GM12874 (cell line): ENCODE data around the gene ADTRP.

ENCODE experiments used
- TF ChIP-seq, protein P1 (sequence below): IDR thresholded peaks from 2 replicates; pipeline ENCODE4 v1.5.1; 2011; ENCODE audit warnings: low read depth, mild to moderate bottlenecking, control low read depth, low read length, moderate library complexity; ENCODE audit not compliant: insufficient read depth

The ADTRP gene

DNA sequence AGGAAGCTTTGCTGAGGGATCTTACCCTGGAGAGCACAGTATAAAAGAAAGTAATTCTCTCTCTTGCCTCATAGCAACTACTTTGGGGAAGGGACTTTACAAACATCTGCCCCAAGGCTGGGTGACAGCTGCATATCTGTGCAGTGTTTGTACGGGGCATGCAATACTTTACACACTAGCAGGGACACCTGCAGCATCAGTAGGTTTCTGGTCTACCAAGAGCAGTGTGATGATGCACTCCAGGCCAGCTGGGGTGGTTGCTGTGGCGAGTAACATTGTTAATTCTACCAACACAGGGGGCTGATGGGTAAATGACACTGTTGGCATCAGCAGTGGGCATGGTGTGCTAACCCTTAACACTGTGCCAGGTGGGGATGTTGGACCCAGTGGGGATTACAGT, 48.0 kb downstream of the ADTRP start:
- TF ChIP-seq, protein P1, sequence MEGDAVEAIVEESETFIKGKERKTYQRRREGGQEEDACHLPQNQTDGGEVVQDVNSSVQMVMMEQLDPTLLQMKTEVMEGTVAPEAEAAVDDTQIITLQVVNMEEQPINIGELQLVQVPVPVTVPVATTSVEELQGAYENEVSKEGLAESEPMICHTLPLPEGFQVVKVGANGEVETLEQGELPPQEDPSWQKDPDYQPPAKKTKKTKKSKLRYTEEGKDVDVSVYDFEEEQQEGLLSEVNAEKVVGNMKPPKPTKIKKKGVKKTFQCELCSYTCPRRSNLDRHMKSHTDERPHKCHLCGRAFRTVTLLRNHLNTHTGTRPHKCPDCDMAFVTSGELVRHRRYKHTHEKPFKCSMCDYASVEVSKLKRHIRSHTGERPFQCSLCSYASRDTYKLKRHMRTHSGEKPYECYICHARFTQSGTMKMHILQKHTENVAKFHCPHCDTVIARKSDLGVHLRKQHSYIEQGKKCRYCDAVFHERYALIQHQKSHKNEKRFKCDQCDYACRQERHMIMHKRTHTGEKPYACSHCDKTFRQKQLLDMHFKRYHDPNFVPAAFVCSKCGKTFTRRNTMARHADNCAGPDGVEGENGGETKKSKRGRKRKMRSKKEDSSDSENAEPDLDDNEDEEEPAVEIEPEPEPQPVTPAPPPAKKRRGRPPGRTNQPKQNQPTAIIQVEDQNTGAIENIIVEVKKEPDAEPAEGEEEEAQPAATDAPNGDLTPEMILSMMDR = no peak

DNA sequence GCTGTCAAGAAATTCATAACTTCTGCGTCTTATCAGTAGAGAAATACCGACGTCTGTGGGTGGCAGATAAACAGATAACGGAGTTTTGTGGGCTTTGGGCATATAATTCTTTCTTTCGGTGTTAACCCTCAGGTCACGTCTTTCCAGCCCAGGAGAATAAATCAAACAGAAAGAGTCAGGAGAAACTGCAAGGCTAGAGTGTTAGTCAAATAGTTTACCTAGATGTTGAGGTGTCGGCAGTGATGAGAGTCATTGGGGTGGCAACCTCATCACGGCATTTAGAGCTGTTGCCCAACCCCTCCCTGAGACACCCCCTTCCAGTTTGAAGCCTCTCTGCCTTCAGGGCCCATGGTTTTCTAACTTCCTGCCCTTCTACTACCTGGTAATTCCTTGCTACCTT, 49.5 kb downstream of the ADTRP start:
- TF ChIP-seq, protein P1 = no peak

DNA sequence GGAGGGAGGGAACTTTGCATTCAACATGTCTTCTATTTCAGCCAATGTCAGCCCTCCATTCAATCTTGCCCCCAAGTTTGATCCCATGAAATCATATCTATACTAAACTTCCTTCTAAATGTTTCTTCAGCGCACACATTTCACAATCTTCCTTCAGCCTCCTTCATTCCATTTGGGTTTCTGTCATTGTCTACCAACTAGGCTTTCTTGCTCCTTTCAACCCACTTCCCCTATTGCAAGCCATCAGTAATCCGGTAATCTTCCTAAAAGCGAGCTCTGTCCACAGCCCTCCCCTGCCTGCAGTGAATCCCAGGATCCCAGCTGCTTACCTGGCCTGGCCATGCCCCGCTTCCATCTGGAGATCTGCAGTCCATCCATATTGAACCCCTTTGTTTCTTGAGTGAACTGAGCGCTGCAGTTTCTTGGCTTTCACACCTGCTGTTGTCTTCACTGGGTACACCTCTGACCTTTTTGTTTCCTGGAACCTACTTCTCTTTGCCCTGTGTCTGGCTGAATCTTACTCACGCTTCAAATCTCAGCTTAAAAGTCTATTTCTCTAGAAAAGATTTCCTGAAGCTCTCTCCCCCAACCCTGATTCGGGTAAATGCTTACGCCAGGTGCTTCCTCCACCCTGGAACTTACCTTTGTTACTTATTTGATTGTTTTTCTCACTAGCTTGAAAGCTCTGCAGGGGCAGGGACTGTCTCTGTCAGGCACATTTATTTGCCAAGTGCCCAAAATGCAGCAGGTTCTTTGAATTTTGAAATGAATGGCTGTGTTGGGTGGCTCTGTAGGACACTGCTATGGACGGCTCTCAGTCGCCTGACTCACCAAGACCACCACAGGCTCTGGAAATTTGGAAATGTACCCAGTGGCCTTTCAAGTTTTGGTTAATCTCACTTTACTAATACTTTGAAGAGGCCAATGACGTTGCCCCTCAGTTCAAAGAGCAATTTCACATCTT, 50.3 kb downstream of the ADTRP start:
- TF ChIP-seq, protein P1 = no peak

DNA sequence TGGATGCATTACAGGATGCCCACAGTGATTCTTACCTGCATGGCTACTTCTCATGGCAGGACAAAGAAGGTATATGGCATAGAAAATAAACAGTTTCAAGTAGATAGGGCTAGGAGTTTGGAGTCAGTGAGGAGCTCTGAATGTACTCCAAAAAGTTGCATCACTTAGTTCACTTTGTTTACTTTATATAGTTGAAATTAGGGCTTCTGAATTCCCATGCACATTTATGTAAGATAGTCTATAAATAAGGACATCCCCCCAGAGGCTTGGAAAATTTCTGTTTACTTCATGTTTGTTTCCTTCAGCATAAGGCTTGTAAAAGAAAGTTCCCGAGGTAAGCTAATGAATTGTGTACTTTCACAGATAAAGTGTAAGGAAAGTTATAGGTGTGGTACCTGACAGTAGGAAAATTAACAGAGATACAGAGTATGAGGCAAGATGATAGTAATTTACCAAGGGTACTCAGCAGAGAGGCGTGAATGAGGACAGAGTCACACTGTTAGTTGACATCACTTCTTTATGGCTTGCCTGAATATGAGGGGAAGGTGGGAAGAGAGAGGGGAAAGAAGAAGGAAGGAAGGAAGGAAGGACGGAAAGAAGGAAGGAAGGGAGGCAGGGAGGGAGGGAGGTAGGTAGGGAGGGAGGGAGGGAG, 51.1 kb downstream of the ADTRP start:
- TF ChIP-seq, protein P1 = no peak

DNA sequence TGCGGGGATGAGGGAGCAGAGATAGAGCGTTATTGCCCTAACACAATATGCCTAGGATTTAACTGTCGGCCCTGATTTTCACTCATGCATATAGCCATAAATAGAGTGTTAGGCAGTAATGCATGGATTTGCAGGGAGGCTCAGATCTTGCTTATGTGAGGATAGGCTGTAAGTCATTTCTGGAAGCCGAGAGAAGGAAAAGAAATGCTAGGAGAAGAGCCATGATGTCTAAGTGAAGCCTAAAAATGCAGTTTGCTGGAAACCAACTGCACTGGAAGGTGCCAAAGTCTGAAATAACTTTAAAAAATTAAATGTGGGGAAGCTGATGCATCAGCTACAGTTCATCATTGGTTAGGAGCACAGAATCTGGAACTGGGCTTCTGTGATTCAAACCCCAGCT, 54.3 kb downstream of the ADTRP start:
- TF ChIP-seq, protein P1 = no peak

DNA sequence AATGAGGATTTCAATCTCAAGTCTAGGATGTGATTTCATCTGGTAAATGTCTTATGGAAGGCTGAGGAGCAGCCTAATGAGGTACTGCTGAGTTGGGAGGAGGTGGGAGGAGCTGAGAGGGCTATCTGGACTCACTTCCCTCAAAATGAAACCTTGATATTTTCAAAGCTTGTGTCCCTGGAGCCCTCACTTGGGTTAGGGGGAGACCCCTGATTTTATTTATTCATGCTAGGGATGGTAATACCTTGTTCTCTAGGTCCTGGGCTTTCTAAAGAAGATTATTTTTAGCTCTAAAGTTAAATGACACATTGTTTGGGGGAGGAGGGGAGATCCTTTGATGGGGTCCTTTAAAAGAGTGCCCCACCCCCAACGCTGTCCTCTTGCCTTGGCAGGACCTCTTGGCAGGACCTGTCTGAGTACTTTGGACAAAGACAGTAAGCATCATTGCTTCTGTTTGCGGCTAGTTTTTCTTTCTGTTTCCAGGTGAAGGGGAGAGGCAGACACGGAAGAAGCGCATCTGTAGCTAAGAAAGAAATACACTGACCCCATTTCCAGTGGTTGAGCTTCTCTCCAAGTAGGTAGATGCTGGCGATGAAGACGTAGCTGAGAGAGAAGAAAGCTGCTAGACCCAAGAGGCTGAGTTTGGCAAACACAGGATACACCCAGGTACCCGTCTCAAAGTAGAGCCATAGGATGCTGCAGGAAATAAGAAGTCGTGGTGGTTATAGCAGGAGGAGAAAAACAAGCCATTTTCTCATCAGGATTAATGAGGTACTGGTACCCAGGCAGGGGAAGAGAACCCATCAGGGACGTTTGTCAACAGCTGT, 55.6 kb downstream of the ADTRP start:
- TF ChIP-seq, protein P1 = no peak

DNA sequence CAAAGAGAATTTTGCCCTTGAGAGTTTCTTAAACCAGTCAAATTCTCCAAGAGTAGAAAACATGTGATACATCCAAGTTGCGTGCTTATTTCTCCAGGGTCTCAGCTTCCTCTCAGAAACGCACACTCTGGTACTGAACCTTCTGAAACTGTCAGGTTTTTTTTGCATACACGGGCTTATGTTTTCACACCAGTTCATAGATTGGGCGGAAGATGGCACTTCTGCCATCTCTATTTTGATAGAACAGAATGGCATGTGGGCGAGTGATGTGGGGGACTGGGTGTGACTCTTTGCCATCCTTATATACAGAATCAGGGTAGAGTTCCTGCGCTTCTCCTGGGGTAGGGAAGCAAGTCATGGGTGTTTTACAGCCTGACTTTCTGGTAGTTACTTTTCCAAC, 56.4 kb downstream of the ADTRP start:
- TF ChIP-seq, protein P1 = no peak
